Bone marrow (tissue), 2 donors: ENCODE results near the gene ADAMTS17.

Source experiments
- DNase-seq, 2 donors: peaks; one replicate each; lab custom pipeline; 2025; lab: John Stamatoyannopoulos, UW

Gene ADAMTS17

DNA sequence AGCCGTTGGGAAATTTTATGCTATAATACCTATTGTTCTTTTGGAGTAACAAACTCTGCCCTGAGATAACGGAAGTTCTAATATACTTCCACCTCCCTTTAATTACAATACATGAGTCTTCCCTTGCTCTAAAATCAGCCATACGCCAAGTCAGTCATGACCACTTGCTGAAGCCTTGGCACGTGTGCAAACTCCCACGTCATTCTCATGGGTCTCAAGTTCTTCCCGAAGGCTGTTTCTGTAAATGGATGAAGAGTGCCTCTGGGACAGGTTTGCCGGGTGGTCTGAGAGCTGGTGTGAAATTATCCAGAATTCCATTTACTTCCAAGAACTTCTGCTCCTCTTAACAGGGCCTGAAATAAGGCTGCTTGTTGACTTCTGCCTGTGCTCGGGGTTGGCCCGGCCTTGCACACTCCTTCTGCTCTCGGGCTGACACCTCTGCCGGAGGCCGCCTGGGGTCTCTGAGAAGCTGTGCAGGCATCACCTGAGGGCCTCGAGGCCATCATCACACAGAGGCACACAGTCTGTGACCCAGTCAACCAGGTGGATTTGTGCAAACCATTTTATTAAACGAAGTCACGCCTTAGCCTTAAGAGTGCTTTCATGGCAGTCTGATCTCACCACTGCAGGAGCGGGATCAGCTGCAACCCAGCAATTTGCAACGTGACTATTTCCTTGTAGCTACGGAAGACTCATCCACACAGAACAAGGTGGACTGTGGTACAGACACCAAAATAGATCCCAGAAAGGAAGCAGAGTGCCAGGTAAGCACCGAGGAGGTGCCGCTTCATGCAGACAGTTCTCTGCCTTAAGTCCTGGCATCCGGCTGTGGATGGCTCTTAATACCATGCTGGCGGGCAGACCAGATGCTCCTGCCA is 120.1 kb downstream of the ADAMTS17 start:
- no peak for DNase-seq

DNA sequence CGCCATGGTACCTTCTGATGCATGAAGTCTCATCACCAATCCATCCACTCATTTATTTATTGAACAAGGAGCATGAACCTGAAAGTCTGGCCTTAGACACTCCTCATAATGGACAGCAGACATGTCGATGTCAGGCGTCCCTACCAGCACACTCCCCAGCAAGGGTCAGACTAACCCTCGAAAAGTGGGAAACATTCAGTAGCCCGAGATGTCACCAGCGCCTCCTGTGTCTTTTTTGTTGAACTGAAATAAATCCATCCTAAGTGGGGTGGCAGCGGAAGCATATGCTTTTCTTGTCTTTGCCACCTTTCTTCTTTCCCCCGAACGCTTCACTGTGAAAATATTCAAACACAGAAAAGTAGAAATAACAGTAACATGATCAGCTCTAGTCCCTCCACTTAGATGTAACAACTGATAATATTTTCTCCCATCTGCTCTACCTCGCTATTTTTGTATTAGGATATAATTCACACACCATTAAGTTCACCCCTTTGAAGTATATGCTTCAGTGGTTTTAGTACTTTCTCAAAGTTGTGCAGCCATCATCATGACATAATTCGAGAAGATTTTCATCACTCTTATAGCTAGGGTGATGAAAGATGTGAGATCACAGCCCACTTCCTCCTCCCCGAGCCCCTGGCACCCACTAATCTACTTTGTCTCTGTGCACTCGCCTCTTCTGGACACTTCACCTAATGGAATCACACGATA is 121.6 kb downstream of the ADAMTS17 start:
- DNase-seq = no peak

DNA sequence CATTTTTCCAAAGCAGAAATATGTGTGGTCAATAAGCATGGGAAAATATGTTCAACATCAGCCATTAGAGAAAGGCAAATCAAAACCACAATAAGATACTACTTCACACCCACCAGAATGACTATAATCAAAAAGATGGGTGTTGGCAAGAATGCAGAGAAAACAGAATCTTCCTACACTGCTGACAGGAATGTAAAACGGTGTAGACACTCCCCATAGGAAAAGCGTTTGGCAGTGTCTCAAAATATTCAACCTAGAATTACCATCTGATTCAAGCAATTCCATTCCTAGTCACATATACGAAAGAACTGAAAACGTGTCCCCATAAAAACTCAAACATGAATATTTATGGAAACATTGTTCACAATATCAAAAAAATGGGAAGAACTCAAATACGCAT is 123.3 kb downstream of the ADAMTS17 start:
- no peak for DNase-seq

DNA sequence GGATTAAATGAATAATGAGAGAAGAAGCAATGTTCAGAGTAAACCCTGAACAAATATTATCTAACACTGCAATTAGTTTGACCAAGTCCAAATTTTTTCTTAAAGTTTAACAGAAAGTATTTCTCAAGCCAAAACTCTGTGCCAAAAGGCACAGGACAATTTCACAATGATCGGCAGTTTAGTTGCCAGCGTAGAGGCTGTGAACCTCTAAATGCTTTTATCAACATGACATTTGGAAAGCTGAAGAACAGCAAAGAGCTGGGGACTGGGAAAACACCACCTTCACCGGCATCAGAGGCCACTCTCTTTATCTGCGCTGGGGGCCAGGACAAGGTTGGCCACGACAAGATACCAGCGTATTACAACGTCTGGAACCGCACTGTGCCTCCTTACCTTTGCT is 125.6 kb downstream of the ADAMTS17 start:
- no peak for DNase-seq

DNA sequence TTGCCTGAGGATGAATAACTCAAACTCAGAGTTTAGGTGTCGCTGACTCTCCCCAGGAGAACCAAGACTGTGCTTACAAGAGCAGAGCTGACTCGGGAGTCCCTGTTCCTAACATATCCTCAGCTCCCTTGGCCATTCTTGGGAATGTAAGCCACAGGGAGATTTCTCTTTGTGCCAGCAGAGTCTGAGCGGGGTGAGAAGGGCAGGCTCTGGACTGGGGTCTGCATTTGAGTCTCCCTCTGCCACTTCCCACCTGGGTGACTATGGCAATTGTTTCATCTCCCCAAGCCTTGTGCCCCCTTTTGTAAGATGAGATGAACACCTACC is 126.0 kb downstream of the ADAMTS17 start:
- no peak for DNase-seq

DNA sequence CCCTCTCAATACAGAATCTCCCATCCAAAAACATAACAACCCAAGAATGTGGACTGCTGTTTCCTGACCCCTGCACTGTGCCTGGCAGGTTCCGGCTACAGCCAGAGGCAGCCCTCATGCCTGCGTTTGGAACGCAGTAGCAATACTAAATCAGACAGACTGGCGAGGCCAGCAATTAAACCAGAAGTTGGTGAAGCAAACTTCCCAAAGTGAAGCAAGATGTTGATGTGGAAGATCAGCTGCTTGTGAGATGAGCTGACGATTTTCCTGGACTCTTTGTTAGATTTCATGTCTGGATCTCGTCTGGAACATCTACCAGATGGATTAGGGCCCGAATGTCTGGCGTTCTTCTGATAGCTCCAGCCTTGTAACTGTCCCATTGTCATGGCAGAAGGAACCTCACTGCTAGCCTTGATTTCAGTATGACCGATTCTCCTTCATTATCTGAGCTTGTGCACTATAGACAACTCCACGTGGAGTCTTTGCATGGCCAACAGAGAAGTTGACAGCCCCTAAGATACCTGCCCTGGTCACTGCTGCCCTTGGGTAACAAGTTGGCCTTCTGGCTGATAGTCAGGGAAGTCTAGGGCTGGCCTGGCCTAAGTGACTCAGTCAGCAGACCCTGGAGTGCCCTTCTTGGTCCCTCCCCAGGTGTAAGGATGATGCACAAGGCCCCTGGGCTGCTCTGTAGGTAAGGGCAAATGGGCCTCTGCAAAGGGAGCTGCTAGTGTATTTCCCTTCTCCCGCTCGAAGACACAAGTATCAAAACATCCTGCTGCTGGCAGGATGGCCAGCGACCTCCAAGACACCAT is 126.5 kb downstream of the ADAMTS17 start:
- no peak for DNase-seq

DNA sequence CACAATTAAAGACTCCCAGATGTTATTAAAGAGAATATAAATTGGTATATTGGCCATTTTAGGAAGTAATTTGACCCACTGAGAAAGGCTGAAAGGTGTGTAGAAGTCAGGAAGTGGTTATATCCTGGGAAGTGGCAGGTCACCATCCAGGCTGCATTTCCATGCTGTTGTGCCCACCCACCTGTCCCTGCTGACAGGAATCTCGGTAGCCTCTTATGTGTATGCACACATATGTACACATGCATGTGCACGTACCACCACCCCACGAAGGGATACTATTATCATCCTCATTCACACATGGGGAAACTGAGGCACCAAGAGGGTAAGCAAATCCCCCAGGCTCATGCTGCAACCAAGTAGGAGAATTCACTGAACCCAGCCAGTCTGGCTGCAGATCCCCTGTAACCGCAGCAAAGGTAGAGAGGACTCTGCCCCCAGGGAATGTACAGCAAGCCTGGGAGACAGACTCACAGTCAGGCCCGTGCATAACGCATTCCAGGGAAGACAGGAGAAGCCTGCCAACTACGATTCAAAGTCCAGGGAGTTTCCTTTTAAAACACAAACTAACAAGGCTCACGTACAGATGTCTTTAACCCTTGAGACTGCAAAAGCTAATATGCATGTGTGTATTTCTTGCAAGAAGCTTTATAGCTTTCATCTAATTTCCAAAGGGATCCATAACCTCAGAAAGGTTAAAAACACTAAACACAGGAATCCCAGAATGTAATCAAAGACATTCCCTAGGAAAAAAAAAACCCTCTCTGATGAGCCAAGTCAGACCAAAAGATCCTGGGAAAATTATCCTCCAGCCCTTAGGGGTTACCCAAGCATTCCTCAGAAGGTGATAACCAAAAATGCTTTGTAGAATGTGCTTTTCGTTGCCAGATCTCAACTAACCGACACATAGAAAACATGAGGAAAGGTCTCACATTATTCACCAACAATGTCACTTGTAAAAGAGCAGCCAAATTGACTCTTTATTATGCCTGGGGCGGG is 129.6 kb downstream of the ADAMTS17 start:
- DNase-seq = no peak

DNA sequence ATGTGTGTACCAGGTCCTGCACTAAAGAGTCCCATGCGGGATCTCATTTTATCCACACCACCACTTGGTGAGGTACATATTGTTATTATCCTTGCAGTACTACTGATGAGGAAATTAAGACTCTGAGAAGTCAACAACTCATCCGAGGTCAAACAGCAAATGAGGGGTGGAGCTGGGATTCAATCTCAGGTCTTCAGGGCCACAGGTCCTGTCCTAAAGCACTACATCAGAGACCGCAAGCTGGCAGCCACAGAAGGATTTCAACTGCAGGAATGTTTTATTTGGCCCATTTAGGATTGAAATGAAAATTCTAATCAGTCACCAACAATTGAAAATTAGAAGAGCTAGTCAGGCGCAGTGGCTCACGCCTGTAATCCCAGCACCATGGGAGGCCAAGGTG is 131.4 kb downstream of the ADAMTS17 start:
- no peak for DNase-seq

- no peak for DNase-seq
Observed at GRCh38 chr15:100208921-100209603, 132.7 kb downstream of the ADAMTS17 start.

DNA sequence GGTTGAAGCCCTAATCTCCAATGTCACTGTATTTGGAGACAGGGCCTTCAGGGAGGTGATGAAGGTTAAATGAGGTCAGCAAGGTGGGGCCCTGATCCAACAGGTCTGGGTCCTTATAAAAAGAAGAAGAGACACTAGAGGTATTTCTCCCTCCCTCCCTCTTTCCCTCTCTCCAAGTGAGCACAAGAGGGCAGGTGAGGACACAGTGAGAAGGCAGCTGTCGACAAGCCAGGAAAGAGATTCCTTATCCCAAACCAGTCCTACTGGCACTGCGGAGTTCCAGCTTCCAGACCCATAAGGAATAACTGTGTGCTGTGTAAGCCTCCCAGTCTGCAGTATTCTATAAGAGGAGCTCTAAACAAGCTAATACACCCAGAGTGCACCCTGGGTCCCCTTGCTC is 134.7 kb downstream of the ADAMTS17 start:
- no peak for DNase-seq

DNA sequence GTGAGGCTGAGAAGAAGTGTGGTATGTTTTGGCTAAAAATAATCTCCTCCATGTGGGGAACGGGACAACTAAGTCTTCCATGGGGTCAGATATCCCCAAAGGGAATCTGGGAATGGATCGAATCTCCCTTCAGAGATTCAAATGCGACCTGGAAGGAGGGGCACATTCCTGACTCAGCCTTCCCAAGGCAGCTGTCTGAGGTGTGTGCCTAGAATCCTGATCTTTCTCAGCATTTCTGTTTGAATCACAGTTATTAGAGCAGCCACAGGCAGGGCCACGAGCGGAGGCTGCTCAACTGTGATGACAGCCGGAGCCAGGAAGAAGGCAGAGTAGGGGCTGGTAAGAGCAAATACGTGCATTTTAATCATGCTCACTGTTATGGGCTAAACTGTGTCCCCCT is 135.1 kb downstream of the ADAMTS17 start:
- no peak for DNase-seq

DNA sequence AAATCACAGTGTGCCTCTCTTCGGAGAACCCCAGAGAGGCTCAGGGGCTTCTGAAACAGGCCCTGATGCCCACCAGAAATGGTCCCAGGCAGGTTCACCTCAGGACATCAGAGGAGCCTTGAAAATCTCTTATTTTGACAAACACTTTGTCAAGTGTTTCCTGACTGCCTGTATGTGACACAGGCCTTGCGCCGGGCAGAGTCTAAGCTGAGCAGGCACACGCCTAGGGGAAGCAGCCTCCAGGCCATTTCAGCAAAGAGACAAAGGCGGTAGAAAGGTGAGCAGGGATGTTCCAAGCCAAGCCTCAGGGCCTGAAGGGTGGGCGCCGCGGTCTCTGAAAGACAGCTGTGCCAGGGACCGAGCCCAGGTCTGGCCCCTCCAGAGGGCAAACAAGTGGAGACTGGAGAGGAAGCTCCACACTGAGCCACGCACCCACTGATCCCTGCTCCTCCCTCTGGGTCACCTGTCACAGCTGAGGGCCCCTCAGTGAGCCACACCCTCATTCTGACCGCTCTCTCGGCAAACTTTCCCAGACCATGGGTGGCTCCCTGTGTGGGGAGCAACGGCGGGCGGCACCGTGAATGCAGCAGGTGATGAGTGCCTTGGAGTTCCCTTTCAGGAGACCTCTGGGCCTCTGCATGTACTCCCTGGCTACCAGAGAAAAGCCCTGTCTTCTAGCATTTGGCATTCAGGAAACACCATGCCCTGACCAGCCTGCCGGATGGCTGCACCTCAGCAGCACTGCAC is 136.1 kb downstream of the ADAMTS17 start:
- no peak for DNase-seq

DNA sequence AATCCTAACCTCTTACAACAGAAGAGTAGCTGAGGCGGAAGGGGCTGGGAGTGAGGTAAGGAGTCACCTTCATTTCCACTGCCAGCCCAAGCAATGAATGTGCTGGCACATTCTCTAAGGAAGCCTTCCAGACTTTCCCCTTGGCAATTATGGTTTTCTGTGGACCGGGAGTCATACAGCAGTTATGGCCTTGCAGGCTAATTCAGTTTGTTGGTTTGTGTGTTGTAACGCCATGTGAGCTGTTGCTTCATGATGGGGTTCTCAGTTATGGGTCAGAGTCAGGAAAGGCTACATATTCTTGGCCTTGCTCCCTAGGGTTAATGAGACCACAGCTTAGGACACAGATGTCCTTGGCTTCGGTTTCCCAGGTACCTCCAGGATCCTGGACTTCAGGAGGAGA is 137.0 kb downstream of the ADAMTS17 start:
- no peak for DNase-seq

GRCh38 chr15:100204211-100204610 is 137.6 kb downstream of the ADAMTS17 start:
- DNase-seq = no peak

- no peak for DNase-seq
Observed at GRCh38 chr15:100202309-100202960, 139.3 kb downstream of the ADAMTS17 start.

GRCh38 chr15:100201376-100202280 is 140.1 kb downstream of the ADAMTS17 start:
- DNase-seq = no peak

DNA sequence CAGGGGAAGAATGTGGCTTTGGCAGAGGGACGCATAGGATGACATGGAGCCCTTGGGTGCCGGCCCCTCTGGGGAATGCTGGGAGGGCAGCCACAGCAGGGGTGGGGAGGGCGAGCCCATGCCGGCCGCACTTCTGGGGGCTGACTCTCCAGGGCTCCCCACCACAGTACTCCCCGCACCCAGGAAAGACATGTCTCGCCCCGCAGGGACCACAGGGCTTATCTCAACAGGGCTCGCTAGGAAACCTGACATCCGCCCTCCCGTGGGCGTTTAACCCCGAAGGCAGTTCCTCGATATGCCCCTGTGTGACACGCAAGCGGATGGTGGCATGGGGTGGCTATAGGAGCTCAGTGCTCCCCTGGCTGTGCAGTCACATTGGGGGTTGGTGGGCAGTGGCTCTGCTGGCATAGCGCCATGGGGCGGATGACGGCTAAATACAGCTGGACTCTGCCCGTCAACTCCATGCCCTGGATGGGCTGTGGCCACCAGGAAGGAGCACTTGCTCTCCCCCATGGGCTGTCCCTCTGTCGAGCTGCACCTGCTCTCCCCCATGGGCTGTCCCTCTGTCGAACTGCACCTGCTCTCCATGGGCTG is 141.4 kb downstream of the ADAMTS17 start:
- no peak for DNase-seq

GRCh38 chr15:100199711-100200286 is 142.0 kb downstream of the ADAMTS17 start:
- DNase-seq = no peak
